Stimulated activated CD4-positive, alpha-beta T cell treated with anti-CD3 and anti-CD28 coated beads, Interleukin-1b, Interleukin-23, amount 100 ng/mL, for 4 hours (primary cell): ENCODE data around the gene NOTCH2.

Experiments used
- DNase-seq, 2 donors: peaks; one replicate each; pipeline ENCODE4 v3.0.0-alpha.2; 2020; ENCODE audit warnings: low read depth in 2 of 2

Gene NOTCH2

DNA sequence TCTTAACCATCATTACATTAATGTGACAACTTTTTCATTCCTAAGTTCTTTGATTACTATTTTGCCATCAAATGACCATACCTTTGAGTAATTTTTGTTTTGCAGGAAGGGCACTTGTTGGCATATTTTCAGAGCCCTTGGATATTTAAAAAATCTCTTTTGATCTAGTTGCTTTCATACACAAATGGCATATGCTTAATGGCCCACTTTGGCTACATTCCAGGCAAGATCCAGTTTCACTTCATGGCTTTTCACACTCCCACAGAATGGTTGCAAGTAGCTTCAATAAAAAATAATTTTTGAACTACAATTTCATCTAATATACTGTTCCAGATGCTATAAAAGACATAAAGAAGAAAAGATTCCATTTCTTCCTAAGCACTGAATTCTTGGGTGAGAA, 191.3 kb downstream of the NOTCH2 start:
- DNase-seq = no peak

DNA sequence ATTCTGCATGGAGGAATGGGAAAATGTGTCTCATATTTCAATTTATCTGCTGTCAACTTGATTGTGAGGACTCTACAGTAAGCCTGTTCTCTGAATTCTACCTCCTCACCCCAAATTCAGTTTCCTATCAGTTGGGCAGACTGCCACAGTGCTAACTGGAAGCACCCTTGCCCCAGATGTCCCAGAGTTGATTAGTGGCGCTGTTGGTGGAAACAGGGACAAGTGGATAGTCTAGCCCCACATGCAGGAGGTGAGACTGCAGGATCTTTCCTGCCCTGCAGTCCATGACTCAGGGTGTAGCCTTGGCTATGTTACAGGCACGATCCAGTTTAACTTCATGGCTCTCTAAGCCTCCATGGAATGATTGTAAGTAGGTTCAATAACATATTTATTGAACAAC, 195.3 kb downstream of the NOTCH2 start:
- no peak for DNase-seq

GRCh38 chr1:119873135-119874015, 196.1 kb downstream of the NOTCH2 start:
- no peak for DNase-seq

DNA sequence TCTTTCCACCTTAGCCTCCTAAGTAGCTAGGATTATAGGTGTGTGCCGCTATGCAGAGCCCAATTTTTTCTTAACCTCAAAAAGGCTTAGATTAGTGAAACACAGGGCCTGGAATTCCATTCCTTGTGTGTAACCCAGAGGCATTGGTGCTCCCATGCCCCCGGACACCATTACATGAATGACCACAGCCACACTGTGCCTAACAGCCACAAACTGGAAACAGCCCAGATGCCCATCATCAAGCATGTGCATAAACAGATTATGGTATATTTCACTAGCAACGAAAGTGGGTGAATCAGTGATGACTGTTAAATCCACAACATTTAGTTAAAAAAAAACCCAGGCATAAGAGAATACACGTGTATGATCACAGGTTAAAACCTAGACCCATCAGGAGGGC, 197.6 kb downstream of the NOTCH2 start:
- no peak for DNase-seq

GRCh38 chr1:119870917-119871596, 198.4 kb downstream of the NOTCH2 start:
- peak; percentile 44 to 57 for DNase-seq

- DNase-seq = no peak
These were observed 199.5 kb downstream of the NOTCH2 start for GRCh38 chr1:119869995-119870394.

DNA sequence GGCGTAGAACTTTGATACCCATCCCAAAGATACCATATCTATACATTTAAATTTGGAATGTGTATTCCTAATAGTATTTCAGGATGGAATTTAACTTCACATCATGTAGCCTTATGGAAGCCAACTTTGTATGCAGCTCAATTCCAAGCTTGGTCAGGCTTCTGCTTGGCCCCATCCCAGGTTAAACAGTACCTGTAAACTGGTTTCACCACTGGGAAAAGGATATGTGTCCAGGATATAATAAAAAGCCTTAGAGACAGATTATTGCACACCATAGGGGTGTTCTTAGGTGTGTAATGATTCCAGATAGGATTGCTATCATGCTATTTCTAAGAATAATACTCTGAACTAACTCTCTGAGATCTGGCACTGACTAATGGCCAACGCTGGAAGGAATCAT, 201.3 kb downstream of the NOTCH2 start:
- DNase-seq = no peak

DNA sequence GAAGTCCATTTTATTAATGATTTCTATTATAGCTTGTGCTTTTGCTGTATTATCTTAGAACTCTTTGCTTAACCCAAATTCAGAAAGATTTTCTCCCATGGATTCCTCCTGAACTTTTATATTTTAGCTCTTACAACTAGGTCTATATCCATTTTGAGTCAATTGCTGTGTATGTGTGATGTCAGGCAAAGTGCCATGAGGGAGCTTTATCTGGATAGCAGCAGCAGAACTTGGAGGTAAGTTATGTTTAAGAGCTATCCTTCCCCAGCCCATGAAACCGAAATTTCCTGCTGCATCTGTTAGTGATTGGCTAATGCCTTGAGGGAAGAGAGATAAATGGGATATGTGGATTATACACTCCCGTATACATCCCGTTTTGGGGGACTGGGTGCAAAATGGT, 203.0 kb downstream of the NOTCH2 start:
- no peak for DNase-seq

GRCh38 chr1:119865627-119866026, 203.8 kb downstream of the NOTCH2 start:
- no peak for DNase-seq

DNA sequence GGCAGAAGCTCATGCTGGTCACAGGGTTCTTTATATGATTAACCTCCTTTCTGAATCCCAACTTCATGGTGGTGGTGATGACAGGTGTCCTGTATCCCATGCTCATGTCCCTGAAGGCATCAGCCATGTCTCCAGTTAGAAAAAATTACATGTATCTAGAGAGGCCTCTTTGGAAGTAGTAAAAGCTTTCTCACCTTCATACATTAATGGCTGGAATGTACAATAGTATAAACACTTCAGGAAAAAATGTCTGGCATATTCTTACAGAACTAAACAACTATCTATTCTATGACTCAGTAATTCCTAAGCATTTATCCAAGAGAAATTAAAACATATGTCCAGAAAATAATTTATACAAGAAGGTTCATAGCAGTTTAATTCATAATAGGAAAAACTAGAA, 207.2 kb downstream of the NOTCH2 start:
- no peak for DNase-seq
